H1 (cell line): ENCODE data around the gene EVA1C. TPM values are rescaled to one million over a fixed set of nuclear protein-coding genes. Genes with fewer than 3 reads are reported as not detected.

Experiments
- EGR1 ChIP-seq: IDR thresholded peaks from 2 replicates; pipeline ENCODE4 v1.6.1; 2011; ENCODE audit warnings: low read depth, low read length, borderline replicate concordance
- HDAC2 ChIP-seq, 2 experiments: fragments of 300-600 bp in 1 of 2; sonication (generic) in 1 of 2; IDR thresholded peaks; 2 replicates each; pipeline ENCODE4 v1.6.1; 2011 to 2012; ENCODE audit warnings: low read depth in 2 of 2, low read length in 2 of 2, mild to moderate bottlenecking in 2 of 2, moderate library complexity in 2 of 2, borderline replicate concordance in 1 of 2, inconsistent platforms in 1 of 2
- POLR2AphosphoS5 ChIP-seq: IDR thresholded peaks from 2 replicates; pipeline ENCODE4 v1.6.1; 2011; ENCODE audit warnings: low read depth, low read length
- RBBP5 ChIP-seq: IDR thresholded peaks from 2 replicates; pipeline ENCODE4 v1.7.1; 2012; ENCODE audit warnings: low read depth, mild to moderate bottlenecking, inconsistent platforms, low read length, moderate library complexity, borderline replicate concordance
- SIN3A ChIP-seq, 2 experiments: IDR thresholded peaks in 1 of 2; conservative IDR thresholded peaks in 1 of 2; 2 replicates each; pipeline ENCODE4 v1.6.1; 2011 to 2012; ENCODE audit warnings: low read length in 2 of 2, improper control_type of control experiment in 1 of 2, low read depth in 1 of 2, mild to moderate bottlenecking in 1 of 2
- SIRT6 ChIP-seq: IDR thresholded peaks from one replicate; pipeline ENCODE4 v1.7.1; 2012; ENCODE audit warnings: low read length, inconsistent platforms
- TAF7 ChIP-seq: optimal IDR thresholded peaks from 2 replicates; pipeline ENCODE3; 2011; ENCODE audit warnings: low read depth, mild to moderate bottlenecking, inconsistent platforms, low read length, moderate library complexity, borderline replicate concordance
- polyA plus RNA-seq, 7 experiments: library from polyadenylated mRNA; depleted of rRNA in 3 of 7; stranded (reverse) in 5 of 7; unstranded in 2 of 7; fragments of >200 nt in 5 of 7; fragments of 200-250 nt in 2 of 7; gene quantifications; 1 replicate in 5 of 7; 2 replicates in 1 of 7; 4 replicates in 1 of 7; pipeline versions ENCODE4 v1.2.1 to v1.2.3, GENCODE V29; 2011 to 2013; ENCODE audit warnings: missing spikeins in 2 of 7, mixed read lengths in 2 of 7
- total RNA-seq: library from RNA; stranded (reverse); fragmentation: NEBNext Ultra II Directional; extraction: Animal tissue kit (Norgen Biotek cat#: 25700); gene quantifications from 2 replicates; pipeline ENCODE4 v1.2.1, GENCODE V29; 2021
- TF ChIP-seq, protein P1 (sequence below): IDR thresholded peaks from 2 replicates; pipeline ENCODE4 v1.6.1; 2011; ENCODE audit warnings: low read length, improper control_type of control experiment

EVA1C gene
- total and polyA plus RNA-seq, 2 of the 8 experiments (the other 6 are each of a cell fraction or from before 2014, with no cell fraction given) = 2.6 to 3.6 TPM

- TF ChIP-seq TAF7 = no peak
- no peak for TF ChIP-seq POLR2AphosphoS5
- TF ChIP-seq SIN3A (conservative IDR thresholded peaks at IDR 0.05 in 1 of 2, IDR thresholded peaks at IDR 0.05 in 1 of 2; ENCODE audit: low read depth in 1 of 2, low read length in 2 of 2) = no peak
- TF ChIP-seq, protein P1, sequence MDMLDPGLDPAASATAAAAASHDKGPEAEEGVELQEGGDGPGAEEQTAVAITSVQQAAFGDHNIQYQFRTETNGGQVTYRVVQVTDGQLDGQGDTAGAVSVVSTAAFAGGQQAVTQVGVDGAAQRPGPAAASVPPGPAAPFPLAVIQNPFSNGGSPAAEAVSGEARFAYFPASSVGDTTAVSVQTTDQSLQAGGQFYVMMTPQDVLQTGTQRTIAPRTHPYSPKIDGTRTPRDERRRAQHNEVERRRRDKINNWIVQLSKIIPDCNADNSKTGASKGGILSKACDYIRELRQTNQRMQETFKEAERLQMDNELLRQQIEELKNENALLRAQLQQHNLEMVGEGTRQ = no peak
- no peak for TF ChIP-seq RBBP5
- no peak for TF ChIP-seq HDAC2 (IDR thresholded peaks at IDR 0.05; ENCODE audit: borderline replicate concordance in 1 of 2, low read depth in 2 of 2, low read length in 2 of 2)
- TF ChIP-seq SIRT6 = no peak
- TF ChIP-seq EGR1 = no peak
Observed at GRCh38 chr21:32523988-32524719, 111.6 kb downstream of the EVA1C start (continued).
